HG03175 (cell line): ENCODE measurements around the gene GORASP1.

Source experiments
- ATAC-seq: cut with Tn5 transposase; IDR thresholded peaks from one replicate; pipeline ENCODE4 v1.9.1; 2021; ENCODE audit warnings: mild to moderate bottlenecking, moderate library complexity; ENCODE audit not compliant: unreplicated experiment

The GORASP1 gene

DNA sequence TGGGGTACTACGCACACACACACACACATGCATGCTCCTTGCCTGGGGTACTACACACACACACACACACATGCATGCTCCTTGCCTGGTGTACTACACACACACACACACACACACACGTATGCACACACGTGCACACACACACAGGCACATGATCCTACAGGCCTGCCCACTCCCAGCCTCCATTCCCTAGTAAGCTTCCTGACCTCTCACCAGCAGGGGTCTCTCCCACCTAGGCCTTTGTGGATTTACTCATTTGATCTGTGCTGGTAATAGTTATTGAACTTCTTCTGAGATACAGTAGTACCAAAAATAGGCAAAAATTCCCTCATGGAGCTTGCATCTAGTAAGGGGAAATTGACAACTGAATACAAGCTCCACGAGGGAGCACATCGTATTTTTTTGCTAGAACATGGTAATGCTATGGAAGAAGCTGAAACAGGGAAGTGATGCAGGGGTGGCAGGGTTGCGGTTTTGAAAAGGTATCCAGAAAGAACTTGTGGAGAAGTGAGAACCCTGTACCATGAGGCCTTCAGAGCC, 19.2 kb upstream of the GORASP1 start:
- ATAC-seq: no peak

DNA sequence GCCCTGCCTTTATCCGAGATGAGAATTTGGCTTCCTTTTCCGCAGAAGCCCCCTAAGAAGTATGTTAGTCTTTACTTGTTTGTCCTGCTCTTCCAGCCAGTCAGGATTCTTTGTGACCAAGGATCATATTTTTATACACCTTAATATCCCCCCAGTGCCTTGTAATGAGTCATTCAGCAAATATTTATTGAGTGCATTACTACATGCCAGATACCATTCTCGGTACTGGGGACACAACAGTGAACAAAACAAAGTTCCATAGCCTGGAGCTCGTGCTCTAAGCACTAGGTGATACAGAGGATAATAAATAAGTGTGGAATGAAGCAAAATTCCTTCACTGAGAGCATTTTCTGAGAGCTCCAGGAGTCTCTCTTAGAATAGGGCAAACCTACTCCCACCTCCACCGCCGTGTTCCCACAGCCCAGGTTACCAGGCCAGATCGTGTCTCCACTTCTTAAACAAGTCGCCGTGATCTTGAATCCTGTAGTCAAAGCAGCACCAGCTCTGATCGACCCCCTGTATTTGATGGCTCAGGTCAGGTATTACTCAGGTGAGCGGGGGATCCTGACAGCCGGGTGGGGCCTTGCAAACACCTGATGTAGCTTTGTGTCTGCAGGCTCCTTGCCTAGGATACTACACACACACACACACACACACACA, 18.5 kb upstream of the GORASP1 start:
- ATAC-seq: no peak

DNA sequence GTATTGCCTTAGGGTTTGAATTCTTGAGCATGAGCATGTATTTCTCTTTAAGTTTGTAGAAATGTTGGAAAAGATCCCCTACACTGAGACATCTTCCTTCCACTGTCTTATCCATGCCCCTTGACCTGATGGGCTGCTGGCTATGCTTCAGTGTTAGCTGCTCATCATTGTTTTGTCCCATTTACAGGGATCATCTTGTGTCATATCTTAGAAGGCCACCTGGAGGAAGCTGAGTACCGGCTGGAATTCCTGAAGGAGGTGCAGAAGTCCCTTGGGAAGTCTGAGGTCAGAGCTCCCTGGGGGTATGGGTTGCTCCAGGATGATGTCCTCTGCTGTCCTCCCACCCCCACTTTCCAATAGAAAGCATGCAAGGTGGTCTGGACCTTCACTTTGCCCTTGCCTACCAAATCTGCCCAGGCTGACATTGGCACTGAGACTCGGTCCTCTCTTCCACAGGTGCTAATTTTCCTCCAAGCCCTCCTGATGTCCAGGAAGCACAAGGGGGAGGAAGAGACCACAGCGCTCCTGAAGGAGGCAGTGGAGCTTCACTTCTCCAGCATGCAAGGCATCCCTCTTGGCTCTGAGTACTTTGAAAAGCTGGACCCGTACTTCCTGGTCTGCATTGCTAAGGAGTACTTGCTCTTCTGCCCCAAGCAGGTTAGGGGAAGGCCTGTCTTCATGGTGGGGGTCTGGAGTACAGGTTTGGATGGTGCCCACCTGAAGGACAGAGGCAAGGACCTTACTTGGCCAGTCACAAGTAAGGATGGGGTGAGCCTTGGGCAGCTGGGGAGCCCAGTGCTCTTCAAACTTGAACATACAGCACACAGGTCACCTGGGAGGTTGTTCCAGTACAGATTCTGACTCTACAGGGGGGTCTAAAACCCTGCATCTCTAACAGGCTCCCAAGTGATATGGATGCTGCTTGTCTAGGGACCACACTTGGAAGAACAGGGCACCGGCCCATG, 17.7 kb upstream of the GORASP1 start:
- no peak for ATAC-seq

DNA sequence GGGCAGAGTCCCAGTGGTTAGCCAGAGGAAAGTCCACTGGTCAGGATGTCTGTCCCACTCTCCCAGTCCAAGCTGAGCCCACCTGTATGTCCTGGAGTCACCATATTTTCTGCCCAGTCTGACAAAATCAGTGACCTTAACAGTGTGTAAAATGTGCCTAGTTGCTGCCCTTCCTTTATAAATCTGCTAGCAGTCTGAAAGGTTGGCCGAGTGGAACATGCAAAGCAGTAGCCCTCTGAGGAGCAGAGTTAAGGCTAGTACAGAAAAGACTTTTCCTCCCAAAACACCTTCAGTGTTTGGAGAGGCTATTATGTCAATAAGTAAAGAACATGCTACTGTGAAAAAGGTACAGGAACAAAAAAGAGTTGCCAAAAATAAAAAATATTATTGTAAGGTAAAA, 15.4 kb upstream of the GORASP1 start:
- ATAC-seq: peak; percentile 67

DNA sequence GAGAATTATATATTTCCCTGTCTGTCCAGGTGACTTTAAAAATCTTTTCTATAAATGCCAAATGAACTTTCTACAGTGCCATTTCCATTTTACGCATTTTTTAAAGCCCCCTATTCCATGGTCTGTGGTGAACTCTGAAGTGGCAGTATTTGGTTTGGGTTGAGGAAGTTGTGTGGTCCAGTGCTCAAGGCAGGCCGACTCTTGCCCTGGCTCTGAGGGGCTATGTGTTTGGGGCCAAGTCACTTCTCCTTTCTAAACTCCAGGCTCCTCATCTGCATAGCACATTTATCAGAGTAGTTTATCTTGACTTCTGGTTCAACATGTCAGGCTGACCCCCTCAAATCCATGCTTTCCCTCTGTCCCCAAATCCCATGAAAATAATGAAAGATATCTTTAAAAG, 14.2 kb upstream of the GORASP1 start:
- ATAC-seq: no peak

DNA sequence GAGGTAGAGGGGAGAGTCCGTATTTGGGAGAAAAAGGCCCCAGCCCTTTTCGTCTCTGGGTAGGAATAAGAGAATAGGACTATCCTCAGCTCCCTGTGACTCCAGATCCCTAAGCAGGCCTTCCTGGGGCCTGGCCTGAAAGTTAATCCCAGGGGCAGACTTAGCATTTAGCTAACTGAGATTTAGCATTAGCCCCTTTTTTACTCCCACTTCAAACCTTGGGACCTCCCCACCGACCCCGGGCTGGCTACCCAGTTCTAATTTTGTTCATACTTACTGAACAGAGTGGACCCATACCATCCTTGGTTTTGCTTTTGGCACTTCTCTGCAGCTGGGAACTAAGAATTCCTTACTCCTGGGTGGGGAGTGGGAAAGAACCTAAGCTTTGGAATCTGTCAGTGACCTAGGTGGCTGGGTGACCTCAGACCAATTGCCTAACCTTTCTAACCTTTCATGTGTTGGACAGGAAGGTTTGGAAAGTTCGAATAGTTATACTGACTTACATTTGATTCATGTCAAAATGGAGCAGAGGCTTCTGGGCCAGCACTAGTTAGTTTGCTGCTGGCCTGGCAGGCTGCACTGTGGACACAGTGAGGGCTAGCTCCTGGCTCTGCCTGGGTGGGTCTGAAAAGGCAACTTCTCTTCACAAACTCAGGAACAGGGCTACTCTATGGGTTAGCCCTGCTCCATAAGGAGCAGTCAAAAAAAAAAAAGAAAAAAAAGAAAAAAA, 11.7 kb upstream of the GORASP1 start:
- ATAC-seq: no peak

DNA sequence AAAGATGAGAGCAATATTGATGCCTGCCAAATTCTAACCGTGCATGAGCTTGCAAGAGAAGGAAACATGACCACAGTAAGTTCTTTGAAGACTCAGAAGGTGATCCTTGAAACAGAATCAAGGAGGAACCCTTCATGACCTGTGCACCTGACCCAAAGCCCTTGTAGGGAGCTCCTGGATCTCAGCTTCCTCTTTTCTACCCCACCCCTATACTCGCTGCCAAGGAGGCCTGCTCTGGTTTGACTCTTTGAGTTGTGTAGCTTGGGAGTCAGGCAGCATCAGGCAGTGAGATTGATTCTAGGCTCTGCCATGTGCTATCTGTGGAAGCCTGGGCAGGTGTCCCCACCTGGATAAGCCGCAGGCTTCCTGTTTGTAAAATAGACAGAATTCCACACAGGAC, 10.7 kb upstream of the GORASP1 start:
- no peak for ATAC-seq

DNA sequence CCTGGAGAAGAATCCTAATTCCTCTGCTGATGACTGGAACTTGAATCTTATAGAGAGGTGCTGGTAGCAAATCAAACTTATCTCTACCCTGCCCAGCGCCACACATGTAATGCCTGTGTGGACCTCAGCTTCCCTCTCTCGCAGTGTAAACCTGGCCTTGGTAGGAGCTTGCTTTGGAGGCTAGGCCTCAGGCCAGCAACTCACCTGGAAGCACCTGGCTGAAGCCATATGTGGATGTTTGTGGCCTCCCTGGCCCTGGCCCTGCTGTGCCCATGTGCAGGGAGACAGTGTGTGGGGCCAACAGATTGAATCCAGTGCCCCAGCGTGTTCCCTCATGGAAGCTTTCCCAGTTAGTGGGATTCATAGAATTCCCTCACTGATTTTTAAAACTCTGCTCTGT, 8.4 kb upstream of the GORASP1 start:
- no peak for ATAC-seq

DNA sequence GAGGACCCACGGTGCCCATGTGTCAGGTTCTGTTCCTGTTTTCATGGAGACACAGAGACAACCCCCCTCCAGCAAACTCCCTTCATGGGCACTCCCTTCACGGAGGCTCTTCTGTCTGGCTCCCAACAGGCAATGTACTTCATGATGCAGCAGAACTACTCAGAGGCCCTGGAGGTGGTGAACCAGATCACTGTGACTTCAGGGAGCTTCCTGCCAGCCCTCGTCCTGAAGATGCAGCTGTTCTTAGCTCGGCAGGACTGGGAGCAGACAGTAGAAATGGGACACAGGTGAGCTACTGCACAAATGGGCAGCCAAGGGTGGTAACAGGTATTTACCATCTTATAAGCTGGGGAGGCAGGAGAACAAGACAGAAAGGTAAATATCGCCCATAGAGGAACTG, 7.0 kb upstream of the GORASP1 start:
- no peak for ATAC-seq

DNA sequence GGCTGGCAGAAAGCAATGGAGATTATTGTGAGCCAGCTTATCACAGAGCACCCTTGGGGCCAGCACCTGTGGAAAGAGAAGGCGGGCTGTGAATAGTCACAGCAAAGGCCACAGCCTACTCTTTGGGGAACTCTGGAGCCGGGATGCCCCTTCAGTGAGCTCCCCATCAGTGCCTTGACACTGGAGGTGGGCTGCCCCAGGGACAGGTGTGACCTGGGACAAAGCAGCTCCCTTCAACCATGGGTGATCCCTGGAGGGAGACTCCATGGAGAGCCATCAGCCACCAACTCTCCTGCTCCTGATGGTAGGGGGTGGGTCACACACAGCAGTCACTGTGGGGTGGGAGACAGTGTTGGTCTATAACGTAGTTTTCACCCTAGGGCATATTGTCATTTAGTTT, 5.9 kb upstream of the GORASP1 start:
- ATAC-seq: no peak

DNA sequence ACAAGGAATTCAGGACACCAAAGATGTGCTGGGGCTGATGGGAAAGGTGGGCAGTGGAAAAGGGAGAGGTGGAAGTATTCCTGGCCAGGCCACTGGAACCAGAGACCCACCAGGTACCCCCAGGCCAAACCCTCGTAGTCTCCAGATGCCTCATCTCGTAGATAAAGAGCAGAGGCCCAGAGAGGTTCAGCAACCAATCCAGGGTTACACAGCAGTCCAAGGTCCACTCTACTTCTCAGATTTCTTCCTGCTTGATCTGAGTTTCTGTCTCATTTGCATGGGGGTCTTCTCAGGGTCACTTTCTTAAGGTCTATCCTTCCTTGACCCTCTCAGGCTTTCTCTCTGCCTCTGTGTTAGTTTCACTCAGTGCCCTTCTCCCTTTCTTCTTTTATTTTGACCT, 5.1 kb upstream of the GORASP1 start:
- no peak for ATAC-seq

DNA sequence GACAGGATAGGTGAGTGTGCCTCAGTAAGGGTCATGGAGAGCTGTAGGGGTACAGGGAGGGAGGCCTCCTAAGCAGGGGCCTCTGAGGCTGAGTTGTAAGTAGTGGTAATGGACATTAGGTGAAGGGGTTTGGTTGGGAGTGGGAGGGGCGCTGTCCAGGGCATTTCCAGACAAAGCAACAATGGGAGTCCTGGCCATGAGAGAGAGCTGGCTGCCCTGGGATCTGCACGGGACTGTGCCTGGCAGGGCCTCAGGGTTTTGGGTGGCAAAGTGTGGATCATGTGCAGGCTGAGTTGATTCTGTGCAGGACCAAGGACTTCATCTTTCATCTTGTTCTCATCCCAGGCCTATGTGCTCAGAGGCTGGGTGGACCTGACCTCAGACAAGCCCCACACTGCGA, 4.7 kb upstream of the GORASP1 start:
- ATAC-seq: no peak

DNA sequence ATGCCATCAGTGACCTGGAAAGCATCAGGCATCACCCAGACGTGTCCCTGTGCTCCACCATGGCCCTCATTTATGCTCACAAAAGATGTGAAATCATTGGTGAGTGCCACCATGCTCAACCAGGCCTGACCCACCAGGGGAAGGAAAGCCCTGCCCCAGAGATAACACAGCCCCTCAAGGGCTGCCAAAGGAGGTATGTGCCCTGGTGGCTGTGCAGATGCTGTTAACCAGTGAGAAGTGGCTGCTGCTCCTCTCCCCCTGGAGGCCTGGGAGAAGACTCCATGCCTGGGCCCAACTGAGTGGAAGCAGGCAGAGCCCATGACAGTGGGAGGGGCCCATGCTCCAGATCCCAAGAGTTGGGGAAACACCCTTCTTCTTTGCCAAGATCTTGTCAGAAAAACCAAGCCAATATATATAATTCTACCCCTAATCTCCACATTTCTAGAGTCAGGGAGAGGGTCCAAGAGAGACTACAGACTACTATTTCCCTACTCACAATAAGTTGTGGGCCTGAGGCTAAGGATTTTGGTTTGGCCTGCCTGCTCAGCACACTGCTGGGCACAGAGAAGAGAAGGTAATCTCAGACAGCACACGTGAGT, 2.7 kb upstream of the GORASP1 start:
- no peak for ATAC-seq

DNA sequence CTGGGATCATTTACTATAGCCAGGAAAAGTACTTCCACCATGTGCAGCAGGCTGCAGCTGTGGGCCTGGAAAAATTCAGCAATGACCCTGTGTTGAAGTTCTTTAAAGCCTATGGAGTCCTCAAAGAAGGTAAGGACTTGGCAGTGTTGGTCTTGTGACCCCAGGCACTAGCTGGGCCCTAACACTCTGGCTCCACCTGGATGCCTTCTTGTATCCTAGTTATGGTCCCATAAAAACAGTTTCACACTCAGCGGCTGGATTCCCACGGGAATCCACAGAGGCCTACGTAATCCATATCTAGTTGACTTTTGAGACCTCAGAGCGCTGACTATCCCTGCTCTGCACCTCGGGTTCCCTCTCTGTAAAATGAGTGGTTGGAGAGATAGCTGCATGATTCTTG, 1.7 kb upstream of the GORASP1 start:
- ATAC-seq: no peak

DNA sequence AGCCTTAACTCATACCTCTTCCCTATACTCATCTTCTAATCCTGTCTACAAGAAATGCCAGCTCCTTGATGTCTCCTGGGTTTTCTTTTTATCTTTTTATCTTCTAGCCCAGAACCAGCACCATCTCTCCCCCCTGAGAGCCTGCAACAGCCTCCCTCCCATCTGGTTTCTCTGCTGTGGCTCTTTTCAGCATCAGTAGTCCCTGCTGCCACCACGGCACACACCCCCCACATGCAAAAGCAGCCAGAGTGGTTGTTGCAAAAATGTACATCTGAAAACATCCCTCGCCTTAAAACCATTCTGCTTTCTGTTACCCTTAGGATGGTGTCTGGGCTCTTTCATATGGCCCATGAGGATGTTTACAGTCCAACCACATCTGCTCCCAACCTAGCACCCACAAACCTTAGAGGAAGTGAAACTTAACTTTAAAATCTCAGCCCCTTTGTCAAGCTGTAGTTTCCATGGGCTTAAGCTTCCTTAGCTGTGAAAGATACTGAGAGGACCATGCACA, 828 bp upstream of the GORASP1 start:
- peak; percentile 88 for ATAC-seq

DNA sequence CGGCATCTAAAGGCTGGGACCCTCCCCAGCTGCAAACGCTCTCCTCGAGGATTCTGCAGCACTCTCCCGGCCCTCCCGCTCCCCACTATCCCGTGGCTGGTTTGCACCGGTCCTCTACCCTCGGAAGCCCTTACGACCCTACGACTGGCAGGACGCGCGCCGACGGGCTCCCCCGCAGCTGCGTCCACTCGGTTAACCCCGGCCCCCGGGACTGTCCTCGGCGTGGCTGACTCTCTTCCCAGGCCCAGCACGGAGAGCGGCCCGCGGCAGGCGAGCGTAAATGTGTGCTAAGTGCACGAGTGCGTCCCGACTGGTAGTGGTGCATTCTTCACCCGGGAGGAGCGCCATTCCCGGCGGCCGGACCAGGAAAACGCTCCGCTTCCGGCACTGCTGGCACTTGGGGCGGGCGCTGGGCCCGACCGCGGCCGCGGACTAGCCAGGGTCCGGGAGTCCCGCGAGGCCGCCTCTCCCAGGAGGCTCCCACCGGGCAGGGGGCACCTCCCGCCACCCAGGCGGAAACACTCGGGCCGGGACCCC, 508 bp downstream of the GORASP1 start:
- no peak for ATAC-seq

DNA sequence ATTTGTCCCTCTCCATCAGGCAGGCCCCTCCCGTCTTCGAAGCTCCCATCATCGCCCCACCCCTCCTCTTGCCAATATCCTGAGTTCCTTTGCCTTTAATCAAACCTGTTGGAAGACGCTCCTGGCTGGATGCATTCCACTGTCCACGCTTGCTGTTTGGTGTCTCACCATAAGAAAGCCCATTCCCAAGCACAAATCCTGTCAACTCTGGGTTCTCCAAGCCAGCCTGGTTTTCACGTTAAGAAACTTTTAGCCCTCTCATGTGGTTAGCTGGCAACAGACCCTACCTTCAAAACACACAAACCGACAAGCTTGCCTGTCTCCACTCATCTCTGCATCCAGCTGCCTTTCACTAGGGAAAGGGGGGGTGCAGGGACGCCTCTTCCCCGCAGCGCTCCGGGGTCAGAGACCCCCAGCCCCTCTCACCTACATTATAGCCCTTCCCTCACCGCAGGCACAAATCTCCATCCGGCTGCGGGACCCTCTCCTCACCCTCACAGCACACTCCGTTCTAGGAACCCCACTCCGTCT, 1.1 kb downstream of the GORASP1 start:
- ATAC-seq: no peak

DNA sequence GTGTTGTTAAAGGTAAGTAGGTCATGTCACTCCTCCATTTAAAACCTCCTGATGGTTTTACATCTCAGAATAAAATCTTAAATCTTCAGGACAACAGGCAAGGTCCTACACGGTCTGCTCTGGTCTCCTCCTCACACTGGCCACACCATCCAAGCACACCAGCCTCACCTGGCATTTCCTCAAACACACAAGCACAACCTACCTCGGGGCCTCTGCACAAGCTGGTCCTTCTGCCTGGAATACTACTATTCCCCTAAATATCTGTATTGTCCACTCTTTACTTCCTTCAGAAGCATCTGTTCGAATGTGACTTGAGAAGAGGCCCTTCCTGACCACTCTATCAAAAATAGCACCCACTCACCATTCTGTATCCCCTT, 1.8 kb downstream of the GORASP1 start:
- no peak for ATAC-seq

DNA sequence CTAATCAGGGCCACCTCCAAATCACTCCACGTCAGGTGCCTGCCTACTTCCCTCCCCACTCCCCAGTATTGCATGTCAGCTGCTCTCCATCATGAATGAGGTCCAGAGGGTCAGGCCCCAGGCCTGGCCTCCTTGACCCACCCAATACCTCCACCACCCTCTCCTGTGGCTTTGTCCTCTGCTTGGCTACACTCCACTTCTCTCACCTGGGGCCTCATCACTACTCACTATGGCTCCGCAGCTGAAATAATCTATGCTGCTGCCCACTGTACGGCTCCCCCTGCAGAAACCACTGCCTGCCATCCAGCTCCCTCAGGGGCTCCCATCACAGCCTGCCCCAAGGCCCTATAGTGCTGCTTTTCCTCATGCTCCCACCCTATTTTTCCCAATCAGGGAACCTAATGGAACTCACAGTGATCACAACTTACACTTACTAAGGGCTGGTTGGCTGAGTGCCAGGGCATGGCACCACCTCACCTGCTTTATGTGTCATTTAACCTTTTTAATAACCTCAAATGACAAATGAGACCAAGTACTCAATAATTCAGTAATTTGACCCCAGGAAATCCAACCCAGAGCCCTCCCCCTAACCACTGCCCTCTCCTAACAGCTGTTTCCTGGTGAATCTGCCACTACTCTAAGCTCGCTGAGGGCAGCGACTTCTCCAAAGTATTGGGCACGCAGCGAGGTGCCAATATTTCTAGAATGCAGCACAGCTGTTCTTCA, 2.3 kb downstream of the GORASP1 start:
- ATAC-seq: no peak
